ENCODE data around the gene CENPQ. TPM values are rescaled to one million over a fixed set of nuclear protein-coding genes. Genes with fewer than 3 reads are reported as not detected.

Gene CENPQ, protein sequence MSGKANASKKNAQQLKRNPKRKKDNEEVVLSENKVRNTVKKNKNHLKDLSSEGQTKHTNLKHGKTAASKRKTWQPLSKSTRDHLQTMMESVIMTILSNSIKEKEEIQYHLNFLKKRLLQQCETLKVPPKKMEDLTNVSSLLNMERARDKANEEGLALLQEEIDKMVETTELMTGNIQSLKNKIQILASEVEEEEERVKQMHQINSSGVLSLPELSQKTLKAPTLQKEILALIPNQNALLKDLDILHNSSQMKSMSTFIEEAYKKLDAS
- total RNA-seq (2021; ENCODE audit: unreplicated experiment) (5.5 TPM), Bru-seq, nascent RNA (percentile 67 among the genes with signal in this experiment), BruChase-seq, experiment 1, labeled RNA remaining after a 2-hour chase (percentile 54 among the genes with signal in this experiment), BruChase-seq, experiment 2, labeled RNA remaining after a 6-hour chase (percentile 51 among the genes with signal in this experiment)
- polyA plus RNA-seq (2012; ENCODE audit: insufficient read length): 1.4 TPM
- long read RNA-seq, partial matches to known transcripts: 0 of 9 reads
- long read RNA-seq, other reads (novel, unspliced or antisense): 6 of 9 reads

DNA sequence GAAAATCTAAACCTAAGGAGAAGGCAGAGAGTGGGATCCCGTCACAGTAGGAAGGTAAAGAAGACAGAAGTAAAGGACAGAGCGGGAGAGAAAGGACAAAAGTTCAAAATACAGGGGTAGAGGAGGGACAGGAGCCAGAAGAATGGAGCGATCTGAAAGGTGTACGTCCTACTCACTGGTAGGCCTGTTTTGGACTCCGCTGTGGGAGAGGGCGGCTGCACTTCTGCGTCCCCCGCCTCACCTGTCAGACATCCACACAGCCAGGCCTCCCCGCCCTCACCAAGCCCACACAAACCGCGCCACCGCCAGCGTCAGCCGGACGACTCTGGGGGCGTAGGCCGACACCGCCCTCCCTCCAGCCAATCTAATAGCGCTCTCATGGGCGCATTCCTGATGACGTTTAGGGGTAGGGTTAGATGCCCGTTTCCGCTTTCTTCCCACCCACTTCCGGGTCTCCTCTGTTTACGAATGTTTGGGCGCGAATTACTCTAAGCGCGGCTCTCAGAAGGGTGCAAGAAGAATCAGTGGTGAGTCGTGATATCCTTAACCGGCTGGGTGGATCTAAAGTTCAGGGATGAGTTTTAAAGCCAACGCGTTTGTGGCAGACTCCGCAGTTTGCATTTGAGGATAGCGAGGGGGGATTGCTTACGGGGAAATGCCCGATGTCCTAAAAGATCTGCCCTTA lies at the start of gene CENPQ, which contains the start of gene MMUT:
CENPQ (plus strand) TSS at position 444 of the 685 bp plus-strand sequence. CDS start 6,807 bp downstream, outside the sequence.
MMUT (minus strand) TSS at position 327 of the 685 bp plus-strand sequence. CDS start 3,787 bp downstream, outside the sequence.
- Histone ChIP-seq H3K9me3 (ENCODE audit: control insufficient read depth, insufficient read depth, low read depth, low read length) (no peaks in the 10 kb centered on the region), H3K36me3 (ENCODE audit: control insufficient read depth, insufficient read depth, low read length) (peaks cover 8% of the 10 kb centered on the region; the same call in 1 of the 2 replicates), H3K27me3 (ENCODE audit: control insufficient read depth, insufficient read depth, low read length) (no peaks in the 10 kb centered on the region), H3K27ac (ENCODE audit: low read length) (peak within 1 kb of the TSS; percentile 87), H3K4me3 (ENCODE audit: low read depth in 2 of 2, low read length in 2 of 2) (peak within 1 kb of the TSS; percentile 99 to 100), H3K4me1 (ENCODE audit: control insufficient read depth, insufficient read depth, low read length) (peaks cover 10% of the 10 kb centered on the region; the same call in 1 of the 2 replicates)
- in situ Hi-C loops (cut with HindIII; ENCODE audit: low pct_unique_long_range_greater_than_20kb, low sequenced_read_pairs) (no loop called here), intact Hi-C loops (cut with micrococcal nuclease; ENCODE audit: unreplicated experiment) (no loop called here)
- TF ChIP-seq SIN3A (IDR thresholded peaks at IDR 0.05; ENCODE audit: borderline replicate concordance, insufficient read depth, low read depth, low read length) (peak; percentile 97), TCF7L2 (IDR thresholded peaks at IDR 0.05; ENCODE audit: low read depth, low read length) (no peak), POLR2AphosphoS5 (IDR thresholded peaks at IDR 0.05; ENCODE audit: low read depth, low read length) (peak; percentile 71)
- TF ChIP-seq, protein P1, sequence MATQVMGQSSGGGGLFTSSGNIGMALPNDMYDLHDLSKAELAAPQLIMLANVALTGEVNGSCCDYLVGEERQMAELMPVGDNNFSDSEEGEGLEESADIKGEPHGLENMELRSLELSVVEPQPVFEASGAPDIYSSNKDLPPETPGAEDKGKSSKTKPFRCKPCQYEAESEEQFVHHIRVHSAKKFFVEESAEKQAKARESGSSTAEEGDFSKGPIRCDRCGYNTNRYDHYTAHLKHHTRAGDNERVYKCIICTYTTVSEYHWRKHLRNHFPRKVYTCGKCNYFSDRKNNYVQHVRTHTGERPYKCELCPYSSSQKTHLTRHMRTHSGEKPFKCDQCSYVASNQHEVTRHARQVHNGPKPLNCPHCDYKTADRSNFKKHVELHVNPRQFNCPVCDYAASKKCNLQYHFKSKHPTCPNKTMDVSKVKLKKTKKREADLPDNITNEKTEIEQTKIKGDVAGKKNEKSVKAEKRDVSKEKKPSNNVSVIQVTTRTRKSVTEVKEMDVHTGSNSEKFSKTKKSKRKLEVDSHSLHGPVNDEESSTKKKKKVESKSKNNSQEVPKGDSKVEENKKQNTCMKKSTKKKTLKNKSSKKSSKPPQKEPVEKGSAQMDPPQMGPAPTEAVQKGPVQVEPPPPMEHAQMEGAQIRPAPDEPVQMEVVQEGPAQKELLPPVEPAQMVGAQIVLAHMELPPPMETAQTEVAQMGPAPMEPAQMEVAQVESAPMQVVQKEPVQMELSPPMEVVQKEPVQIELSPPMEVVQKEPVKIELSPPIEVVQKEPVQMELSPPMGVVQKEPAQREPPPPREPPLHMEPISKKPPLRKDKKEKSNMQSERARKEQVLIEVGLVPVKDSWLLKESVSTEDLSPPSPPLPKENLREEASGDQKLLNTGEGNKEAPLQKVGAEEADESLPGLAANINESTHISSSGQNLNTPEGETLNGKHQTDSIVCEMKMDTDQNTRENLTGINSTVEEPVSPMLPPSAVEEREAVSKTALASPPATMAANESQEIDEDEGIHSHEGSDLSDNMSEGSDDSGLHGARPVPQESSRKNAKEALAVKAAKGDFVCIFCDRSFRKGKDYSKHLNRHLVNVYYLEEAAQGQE (IDR thresholded peaks at IDR 0.05; ENCODE audit: insufficient read depth in 1 of 2, low read depth in 2 of 2, low read length in 1 of 2): no peak
- TF ChIP-seq, protein P2, sequence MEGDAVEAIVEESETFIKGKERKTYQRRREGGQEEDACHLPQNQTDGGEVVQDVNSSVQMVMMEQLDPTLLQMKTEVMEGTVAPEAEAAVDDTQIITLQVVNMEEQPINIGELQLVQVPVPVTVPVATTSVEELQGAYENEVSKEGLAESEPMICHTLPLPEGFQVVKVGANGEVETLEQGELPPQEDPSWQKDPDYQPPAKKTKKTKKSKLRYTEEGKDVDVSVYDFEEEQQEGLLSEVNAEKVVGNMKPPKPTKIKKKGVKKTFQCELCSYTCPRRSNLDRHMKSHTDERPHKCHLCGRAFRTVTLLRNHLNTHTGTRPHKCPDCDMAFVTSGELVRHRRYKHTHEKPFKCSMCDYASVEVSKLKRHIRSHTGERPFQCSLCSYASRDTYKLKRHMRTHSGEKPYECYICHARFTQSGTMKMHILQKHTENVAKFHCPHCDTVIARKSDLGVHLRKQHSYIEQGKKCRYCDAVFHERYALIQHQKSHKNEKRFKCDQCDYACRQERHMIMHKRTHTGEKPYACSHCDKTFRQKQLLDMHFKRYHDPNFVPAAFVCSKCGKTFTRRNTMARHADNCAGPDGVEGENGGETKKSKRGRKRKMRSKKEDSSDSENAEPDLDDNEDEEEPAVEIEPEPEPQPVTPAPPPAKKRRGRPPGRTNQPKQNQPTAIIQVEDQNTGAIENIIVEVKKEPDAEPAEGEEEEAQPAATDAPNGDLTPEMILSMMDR (IDR thresholded peaks at IDR 0.05): no peak
- DNase-seq (ENCODE audit: low read depth, low spot score): peak; percentile 82
- POLR2A ChIA-PET: interaction anchor here (0.6 kb wide), 1 partner anchor 15 kb away, joined by 6 read pairs; no protein-coding TSS in a partner anchor
- CTCF ChIA-PET: no interaction called here
- no TSS peak for BruUV-seq (replicated peaks)
- ATAC-seq: peak; percentile 100

DNA sequence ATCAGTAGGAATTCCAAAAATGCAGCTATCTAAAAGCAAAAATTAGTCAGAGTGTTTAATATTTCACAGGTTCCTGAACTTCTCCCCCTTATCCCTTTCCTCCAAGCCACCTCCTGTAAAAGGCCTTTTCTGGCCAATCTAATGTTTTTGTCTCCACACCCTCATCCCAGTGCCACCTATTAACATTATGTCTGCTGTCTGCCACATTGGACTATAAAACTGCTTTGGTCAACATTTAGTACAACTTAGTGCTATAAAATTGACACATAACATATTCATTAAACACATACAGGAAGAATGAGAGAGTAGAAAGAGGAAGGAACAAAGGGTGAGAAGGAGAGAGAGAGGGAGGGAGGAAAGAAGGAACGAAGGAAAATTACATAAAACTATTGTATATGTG lies 47.8 kb upstream of the CENPQ start:
- POLR2A ChIA-PET: no interaction called here
- no peak for ATAC-seq

More for the DNA sequence above, 47.8 kb upstream of the CENPQ start:
- no peaks in the 10 kb centered on the region for H3K4me1 ChIP-seq (ENCODE audit: control insufficient read depth, insufficient read depth, low read length)
- intact Hi-C loops (cut with micrococcal nuclease; ENCODE audit: unreplicated experiment): no loop called here
- TF ChIP-seq TCF7L2 (IDR thresholded peaks at IDR 0.05; ENCODE audit: low read depth, low read length) (no peak), SIN3A (IDR thresholded peaks at IDR 0.05; ENCODE audit: borderline replicate concordance, insufficient read depth, low read depth, low read length) (no peak), POLR2AphosphoS5 (IDR thresholded peaks at IDR 0.05; ENCODE audit: low read depth, low read length) (no peak)
- TF ChIP-seq, protein P2 (IDR thresholded peaks at IDR 0.05): no peak
- TF ChIP-seq, protein P1 (IDR thresholded peaks at IDR 0.05; ENCODE audit: insufficient read depth in 1 of 2, low read depth in 2 of 2, low read length in 1 of 2): no peak
- no peak overlapping the region for H3K27ac ChIP-seq (ENCODE audit: low read length)
- in situ Hi-C loops (cut with HindIII; ENCODE audit: low pct_unique_long_range_greater_than_20kb, low sequenced_read_pairs): no loop called here
- BruUV-seq (replicated peaks): no TSS peak
- H3K9me3 ChIP-seq (ENCODE audit: control insufficient read depth, insufficient read depth, low read depth, low read length): no peaks in the 10 kb centered on the region
- no peaks in the 10 kb centered on the region for H3K27me3 ChIP-seq (ENCODE audit: control insufficient read depth, insufficient read depth, low read length)
- DNase-seq (ENCODE audit: low read depth, low spot score): no peak
- no peak overlapping the region for H3K4me3 ChIP-seq (ENCODE audit: low read depth in 2 of 2, low read length in 2 of 2)
- CTCF ChIA-PET: no interaction called here
- H3K36me3 ChIP-seq (ENCODE audit: control insufficient read depth, insufficient read depth, low read length): no peaks in the 10 kb centered on the region

Data from Panc1 (cell line).